Cardiac fibroblast (primary cell): ENCODE results near the gene PELI2.

ENCODE experiments used
- DNase-seq, 2 donors: peaks; one replicate each; pipeline versions ENCODE4 v3.0.0 to v3.0.0-alpha.2; 2010; ENCODE audit warnings: low read depth in 2 of 2
- H3K4me3 ChIP-seq, 2 donors: replicated peaks in 1 of 2; 1 replicate in 1 of 2; 2 replicates in 1 of 2; pipeline ENCODE4 v1.5.1; 2011; ENCODE audit warnings: low read depth in 2 of 2, low read length in 2 of 2, mild to moderate bottlenecking in 2 of 2, moderate library complexity in 1 of 2
- TF ChIP-seq, protein P1 (sequence below): IDR thresholded peaks from one replicate; pipeline ENCODE4 v1.5.1; 2011; ENCODE audit warnings: low read depth, mild to moderate bottlenecking, low read length, inconsistent platforms

The PELI2 gene

DNA sequence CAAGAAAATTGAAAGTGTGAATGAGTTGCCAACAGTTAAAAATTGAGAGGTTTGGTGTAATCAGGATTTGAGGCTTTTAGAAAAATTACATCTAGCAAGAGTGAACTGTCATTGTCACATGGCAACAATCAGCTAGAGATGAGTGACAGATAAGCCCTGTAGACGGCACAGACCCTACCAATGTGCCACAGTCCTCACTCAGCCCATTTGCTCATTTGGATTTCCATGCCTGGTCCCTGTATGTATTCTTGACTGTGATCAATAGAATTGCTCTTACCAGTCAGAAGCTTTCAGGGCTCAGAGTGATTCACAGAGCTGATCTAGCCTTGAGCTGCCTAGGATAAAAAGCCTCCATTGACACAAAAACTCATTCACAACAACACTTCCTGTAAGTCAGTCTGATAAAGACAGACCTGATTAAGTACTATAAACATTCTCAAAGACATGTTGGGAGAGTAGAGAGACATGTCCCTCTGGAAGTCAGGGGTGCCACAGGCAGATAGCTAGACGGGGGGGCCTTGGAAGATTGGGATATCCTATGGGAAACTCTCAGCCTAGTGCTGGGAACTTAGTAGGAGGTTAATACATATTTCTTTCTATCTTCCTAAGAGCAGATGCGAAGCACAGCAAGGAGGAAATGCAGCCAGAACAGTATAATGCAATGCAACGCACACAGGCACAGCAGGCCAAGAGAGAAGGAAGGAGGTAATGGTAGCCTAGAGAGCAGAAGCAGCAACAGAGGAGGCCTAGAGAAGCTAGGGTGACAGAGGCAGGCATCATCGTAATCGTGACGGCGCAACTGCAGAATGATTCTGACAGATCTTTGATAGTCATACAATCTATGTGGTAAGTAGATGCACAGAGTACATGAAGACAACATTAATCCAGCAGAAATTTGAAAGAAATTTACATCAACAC is 2.0 kb upstream of the PELI2 start:
- H3K4me3 ChIP-seq = no peak overlapping the region
- TF ChIP-seq, protein P1, sequence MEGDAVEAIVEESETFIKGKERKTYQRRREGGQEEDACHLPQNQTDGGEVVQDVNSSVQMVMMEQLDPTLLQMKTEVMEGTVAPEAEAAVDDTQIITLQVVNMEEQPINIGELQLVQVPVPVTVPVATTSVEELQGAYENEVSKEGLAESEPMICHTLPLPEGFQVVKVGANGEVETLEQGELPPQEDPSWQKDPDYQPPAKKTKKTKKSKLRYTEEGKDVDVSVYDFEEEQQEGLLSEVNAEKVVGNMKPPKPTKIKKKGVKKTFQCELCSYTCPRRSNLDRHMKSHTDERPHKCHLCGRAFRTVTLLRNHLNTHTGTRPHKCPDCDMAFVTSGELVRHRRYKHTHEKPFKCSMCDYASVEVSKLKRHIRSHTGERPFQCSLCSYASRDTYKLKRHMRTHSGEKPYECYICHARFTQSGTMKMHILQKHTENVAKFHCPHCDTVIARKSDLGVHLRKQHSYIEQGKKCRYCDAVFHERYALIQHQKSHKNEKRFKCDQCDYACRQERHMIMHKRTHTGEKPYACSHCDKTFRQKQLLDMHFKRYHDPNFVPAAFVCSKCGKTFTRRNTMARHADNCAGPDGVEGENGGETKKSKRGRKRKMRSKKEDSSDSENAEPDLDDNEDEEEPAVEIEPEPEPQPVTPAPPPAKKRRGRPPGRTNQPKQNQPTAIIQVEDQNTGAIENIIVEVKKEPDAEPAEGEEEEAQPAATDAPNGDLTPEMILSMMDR = no peak
- DNase-seq = no peak

- TF ChIP-seq, protein P1 = no peak
- DNase-seq = peak in 1 of 2 donors; percentile 17
- H3K4me3 ChIP-seq = peak overlapping the region; percentile 60 to 80
Measured at GRCh38 chr14:56118611-56119181, 485 bp downstream of the PELI2 start.

GRCh38 chr14:56119201-56119981 is 1.2 kb downstream of the PELI2 start:
- peak; percentile 47 to 54 for DNase-seq
- TF ChIP-seq, protein P1 = no peak
- peak overlapping the region; percentile 58 to 80 for H3K4me3 ChIP-seq

DNA sequence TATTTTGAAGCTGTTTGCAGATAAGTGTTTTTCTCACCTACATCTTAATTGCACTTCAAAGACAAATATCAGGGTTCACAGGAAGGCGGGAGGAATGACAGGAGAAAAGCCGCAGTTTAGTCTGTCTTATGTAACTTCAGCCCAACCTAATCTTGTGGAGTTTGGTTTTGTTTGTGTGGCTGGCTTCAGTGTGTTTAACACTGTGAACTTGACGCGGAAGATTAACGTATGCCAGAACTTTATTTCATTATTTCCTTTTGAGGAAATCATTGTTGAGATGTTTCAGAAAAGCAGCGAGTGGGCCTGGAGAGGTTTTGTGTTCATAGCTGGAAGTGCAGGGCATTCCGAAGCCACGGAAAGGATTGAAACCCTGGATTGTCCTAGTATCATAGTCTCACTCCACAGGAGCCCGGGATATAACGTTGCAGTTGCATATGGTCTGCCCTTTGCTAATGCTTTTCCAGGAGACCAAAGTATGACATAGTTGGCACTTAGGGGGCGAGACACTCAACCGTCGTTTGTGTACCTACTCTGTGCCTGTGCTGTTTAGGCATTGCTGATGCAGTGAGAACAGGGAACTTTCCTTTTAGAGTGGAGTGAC is 2.0 kb downstream of the PELI2 start:
- peak; percentile 53 to 81 for DNase-seq
- TF ChIP-seq, protein P1 = peak; percentile 2
- peak overlapping the region; percentile 58 to 80 for H3K4me3 ChIP-seq

- H3K4me3 ChIP-seq = no peak overlapping the region
- TF ChIP-seq, protein P1 = no peak
- peak in 1 of 2 donors; percentile 50 for DNase-seq
Measured at GRCh38 chr14:56121816-56122215, 3.6 kb downstream of the PELI2 start.

DNA sequence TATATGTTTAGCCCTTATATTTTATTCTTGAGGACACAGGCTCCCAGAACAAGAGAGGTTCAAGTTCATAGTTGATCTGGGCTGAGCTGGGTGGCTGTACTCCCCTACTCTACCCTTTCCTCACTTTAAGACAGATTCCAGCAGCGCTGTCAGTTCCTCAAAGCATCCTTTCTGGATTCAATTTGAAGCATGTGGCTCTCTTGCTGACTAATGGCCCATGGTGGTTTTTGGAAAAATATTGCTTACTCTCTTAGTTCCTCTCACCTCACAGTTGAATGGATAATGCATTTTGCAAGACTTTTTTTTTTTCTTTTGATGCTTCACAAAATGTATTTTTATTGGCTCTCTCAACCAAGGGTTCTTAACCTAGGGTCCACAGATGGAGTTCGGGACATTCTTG is 4.1 kb downstream of the PELI2 start:
- no peak overlapping the region for H3K4me3 ChIP-seq
- TF ChIP-seq, protein P1 = no peak
- peak in 1 of 2 donors; percentile 36 for DNase-seq
